Measurements from ENCODE around the gene GLP2R.

The GLP2R gene

GRCh38 chr17:9940841-9941240 is 115.1 kb downstream of the GLP2R start:
- Histone ChIP-seq H3K4me1 (no peaks in the 10 kb centered on the region), H3K9me3 (no peaks in the 10 kb centered on the region), H3K27me3 (no peaks in the 10 kb centered on the region), H3K36me3 (no peaks in the 10 kb centered on the region), H3K4me3 (ENCODE audit: low read depth, low read length) (no peak overlapping the region)
- no peak for DNase-seq
- TF ChIP-seq CTCF (IDR thresholded peaks at IDR 0.05; ENCODE audit: low read depth, low read length): no peak

- Histone ChIP-seq H3K9me3 (no peaks in the 10 kb centered on the region), H3K4me3 (ENCODE audit: low read depth, low read length) (no peak overlapping the region), H3K36me3 (no peaks in the 10 kb centered on the region), H3K27me3 (no peaks in the 10 kb centered on the region), H3K4me1 (no peaks in the 10 kb centered on the region)
- no peak for DNase-seq
- TF ChIP-seq CTCF (IDR thresholded peaks at IDR 0.05; ENCODE audit: low read depth, low read length): no peak
These were observed 115.6 kb downstream of the GLP2R start for GRCh38 chr17:9941305-9941704.

Measured in BE2C (cell line).